RKO (cell line): Measurements from ENCODE around the gene MGAT1.

Experiments
- DNase-seq: peaks from one replicate; pipeline ENCODE4 v3.0.0-alpha.2; 2016; ENCODE audit warnings: low spot score

Gene MGAT1

DNA sequence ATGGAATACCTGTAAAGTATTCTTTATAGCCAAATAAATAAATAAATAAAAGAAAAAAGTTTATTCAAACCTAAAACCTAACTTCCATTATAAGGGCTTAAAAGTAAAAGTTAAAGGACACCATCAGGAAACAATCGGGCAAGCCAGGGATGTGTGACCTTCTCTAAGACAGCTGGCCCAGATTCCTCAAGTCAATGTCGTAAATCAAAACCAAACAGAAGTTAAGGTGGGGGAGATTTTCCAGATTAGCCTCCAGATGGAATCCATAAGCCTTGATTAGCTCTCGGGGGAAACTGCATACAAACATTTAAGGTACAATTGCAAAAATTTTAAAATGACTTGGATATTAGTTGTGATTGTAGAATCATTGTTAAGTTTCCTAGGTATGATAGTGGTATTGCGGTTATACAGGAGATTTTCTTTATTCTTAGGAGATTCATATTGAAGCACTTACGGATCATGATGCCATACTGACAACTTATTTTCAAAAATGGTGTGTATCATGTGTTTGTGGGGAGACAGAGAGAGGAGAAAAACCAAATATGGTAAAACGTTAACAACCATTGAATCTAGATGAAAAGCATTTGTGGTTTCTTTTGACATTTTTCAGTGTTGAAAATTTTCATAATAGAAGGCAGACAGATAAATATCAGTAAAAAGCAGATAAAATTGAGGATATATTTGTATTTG is 21.5 kb upstream of the MGAT1 start:
- no peak for DNase-seq

DNA sequence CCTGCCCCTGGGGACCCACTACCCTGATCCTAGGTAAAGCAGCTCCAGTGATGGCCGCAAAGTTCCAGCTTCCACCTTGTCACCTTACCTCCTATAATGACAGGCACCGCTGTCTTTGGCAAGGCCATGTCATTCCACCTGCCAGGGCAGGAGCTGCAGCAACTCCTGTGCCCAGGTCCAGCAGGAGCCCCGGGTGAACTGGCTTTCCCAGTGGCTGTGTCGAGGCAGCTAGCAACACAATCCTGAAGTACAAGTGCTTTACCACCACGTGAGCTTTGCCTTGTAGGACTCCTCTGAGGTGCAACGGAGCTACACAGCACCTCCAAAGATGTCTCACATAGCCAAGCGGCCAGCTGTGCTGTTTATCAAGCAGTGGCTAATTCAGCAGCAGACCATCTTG is 20.7 kb upstream of the MGAT1 start:
- DNase-seq = no peak

DNA sequence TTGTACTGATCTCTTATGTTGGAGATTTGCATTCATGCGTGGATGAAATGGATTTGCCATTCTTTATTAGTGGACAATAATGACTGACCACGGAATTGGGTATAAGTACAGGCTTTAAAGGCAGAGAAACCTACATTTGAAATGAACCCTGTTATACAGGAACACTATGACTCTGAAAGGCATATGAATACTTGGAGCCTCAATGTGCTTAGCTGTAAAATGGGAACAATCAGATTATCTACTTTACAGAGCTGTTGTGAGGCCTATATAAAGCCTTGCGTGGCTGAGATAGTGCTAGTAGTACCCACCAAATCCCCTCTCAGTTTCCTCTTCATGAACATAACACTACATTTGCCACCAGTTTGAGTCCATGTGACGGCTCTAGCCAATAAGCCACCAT is 18.9 kb upstream of the MGAT1 start:
- no peak for DNase-seq

DNA sequence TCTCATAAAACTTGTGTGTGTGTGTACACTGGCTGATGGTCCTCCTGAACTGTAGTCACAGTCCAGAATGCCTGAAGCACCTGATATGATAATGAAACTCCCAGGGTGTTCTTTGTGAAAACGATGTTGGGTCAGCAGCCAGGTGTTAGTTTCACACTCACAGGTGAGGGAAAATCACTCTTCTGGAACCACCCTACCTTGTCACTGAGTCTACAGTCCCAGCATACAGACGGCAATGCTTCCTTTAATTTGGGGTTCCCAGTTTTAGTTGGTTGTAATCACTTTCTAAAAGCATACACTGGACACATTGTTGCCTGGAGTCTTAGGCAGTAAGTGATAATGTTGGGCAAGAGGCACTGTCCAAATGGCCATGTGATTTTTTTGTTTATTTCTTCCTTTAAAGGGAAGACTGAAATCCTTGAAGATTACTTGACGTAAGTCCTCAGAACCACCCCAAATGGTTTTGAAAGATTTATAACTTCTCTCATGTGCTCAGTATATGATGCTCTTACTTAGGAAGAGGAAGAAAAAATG is 18.2 kb upstream of the MGAT1 start:
- no peak for DNase-seq

DNA sequence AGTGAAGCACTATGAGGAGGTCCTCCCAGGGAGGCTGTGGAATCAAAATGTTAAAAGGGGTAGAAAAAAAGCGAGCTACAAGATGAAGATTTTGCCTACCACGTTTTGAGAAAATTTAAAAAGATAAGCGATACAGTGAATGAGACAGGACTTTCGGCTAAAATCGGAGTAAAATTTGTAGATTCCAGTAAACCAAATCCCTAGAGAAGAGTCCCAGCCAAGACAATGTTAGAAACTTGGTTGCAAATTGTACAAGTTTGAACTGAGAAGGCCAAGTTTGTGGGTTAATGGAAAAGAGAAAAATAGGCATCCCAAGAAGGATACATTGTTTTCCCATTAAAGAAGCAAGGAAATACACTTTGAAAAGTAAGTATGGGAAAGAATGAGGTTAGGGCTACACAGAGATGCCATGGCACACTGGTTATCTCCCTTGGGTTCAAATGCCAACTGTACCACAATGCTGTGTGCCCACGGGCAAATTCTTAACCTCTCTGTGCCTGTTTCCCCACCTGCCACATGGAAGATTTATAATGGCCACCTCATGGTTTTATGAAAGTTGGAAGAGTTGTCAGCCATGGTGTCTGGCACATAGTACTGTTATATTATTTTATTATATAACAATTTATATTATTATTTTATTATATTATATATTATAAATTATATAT is 16.2 kb upstream of the MGAT1 start:
- DNase-seq = no peak

DNA sequence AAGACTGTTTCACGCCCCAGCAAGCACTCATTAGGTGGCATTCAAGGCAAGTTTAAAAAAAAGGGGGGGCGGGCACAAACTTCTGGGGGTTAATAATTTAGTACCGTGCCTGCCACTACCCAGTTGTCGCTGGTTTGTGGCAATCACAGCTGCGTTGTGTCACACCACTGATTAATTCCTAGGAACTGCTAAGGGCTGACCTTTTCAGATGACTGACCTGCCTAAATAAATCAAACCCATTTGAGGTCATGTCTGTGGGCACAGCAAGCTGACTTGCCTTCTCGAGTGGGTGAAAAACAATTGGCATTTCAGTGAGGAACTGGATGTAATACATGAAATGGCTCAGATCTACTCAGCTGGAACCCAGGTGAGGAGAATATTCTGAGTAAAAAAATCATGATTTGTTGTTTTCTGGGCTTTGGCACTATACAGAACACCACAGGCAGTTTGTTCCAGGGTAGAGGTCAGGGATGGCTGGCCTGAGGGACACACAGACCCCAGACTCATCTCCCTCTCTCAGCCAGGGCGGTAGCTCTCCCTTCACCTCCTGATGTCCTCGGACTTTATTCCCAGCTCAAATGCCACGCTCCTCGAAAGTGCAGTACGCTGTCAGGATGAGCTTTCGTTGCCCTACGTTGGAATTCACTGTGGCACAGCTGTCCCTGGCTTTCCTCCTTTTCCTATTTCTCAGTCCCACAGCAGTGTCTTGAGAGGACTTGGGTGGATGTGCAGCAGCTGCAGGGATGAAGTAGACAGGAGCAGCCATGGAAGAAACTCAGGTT is 15.5 kb upstream of the MGAT1 start:
- DNase-seq = no peak

DNA sequence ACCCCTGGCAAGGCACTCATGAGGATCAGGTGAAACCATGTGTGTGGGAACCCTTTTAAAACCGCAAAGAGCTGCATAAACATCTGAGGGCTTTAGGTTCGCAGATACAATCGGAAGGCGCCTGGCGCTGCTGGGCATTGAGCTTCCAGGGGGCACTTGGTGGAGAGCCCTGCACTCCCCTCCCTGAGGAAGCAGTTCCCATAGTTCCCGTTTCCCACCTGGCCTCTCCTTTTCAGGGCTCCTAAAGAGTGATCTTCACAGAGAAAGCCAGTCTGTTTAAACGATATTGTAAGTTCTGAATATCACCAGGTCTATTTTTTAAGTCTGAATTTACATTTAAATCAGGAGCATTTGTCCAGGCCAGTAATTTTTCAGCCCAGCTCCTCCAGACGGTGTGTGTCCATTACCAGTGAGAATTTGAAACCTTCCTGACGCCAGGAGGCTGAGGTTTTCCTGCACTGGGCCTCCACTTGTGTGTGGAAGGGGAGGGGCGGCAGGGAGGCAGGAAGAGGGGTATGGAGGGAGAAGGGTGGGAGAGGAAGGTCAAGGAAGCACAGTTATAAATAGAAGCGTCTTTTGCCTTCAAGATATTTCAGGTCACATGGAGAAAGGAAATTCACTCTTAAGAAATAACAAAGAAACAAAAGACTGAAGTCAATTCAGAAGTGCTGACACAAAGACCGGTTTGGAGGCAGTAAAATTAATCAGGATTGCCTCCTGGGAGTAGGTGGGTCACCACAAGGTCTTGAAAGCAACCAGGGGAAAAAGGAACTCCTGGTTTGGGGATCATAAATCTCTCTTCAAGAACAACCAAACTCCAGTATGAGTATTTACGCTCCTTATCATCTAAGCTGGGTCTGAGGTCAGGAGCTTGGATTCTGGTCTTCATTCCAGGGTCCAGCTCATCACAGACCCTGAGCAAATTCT is 14.3 kb upstream of the MGAT1 start:
- no peak for DNase-seq

DNA sequence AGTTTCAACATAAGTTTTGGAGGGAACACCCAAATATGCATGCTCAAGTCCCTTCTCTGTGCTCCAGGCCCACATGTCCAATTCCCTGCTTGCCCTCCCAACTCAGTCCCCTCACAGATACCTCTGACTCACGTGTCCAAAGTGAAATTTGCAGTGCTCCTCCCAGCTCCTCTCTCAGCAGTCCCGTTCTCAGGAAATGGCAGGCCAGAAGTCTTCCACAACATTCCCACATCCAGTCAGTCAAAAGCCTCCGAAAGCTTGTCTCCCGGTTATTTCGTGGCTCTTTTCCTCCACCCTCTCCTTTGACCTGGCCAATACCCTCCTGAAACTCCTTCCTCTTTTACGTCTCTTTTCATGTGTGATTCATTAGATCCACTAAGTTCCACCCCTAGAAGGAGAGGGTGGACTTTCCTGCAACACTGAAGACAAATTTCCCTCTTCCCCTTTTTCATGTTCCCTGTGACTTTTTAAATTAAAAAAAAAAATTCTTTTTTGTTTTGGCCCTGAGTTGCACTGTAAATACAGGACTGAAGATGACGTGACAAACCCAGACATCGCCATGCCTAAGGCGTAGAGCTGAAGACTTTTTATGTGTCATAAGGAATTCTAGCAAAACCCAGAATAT is 12.8 kb upstream of the MGAT1 start:
- no peak for DNase-seq

DNA sequence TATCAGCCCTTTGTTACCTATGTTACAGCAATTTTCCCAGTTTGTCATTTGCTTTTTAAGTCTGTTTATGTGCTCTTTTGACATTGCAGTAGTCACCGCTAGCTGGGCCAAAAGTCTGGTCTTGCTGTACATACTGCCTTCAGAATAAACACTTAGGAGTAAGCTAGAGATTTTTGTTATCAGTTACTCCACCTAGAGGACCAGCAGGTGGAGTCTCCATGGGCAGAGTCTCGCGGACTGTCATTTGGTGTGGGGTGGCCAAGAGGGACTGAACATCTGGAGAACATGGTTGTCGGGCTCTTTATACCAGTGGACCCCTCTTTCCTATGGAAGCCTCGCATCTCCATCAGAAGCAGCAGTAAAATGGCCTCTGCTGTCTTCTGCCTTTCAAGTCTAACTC is 10.8 kb upstream of the MGAT1 start:
- DNase-seq = no peak

DNA sequence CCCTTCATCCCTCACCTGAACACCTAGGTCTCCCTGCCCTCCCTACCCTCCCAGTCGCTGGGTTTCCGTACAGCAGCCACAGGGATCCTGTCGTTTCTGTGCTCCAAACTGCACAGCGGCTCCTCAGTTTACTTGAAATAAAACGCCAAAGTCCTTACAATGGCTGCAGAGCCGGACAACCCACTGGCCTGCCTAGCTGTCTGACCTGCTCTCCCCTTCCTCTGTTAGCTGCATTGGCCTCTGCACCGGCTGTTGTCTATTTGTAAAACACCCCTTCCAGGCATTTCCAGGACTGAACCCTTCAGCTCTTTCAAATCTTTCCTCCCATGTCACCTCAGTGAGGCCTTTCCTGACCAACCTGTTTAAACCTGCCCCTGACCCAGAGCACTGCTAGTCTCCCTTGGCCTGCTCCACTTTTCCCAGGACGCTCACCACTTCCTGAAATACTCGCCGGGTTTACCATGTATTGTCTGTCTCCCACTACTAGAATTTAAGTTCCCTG is 9.1 kb upstream of the MGAT1 start:
- DNase-seq = no peak

DNA sequence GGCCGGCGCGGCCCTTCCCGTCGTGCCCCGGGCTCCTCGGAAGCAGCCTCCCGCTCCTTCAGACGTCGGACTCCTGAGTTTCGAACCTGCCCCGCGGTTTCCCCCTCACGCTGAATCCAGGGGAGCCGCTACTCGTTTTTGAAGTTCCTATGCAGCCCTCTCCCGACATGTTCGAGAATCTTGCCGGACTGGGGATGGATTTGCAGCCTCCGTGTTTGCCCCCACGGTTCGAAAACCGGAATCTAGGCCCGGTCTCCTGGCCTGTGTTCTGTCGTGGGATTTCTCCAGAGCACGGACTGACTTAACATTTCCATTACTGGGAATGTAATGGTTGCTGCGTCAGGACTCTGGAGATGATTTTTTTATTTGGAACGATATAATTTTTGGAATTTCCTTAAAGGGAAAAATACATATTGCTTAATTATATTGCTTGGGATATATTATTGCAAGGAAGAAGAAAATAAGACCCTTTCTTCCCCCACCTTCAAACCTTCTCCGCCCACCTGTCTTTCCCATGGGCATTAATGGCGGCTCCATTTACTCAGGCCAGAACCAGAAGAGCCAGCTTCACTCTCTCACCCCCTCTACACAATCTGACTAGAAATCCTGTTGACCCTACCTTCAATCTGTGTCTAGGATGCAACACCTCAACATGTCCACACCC is 8.5 kb upstream of the MGAT1 start:
- no peak for DNase-seq

DNA sequence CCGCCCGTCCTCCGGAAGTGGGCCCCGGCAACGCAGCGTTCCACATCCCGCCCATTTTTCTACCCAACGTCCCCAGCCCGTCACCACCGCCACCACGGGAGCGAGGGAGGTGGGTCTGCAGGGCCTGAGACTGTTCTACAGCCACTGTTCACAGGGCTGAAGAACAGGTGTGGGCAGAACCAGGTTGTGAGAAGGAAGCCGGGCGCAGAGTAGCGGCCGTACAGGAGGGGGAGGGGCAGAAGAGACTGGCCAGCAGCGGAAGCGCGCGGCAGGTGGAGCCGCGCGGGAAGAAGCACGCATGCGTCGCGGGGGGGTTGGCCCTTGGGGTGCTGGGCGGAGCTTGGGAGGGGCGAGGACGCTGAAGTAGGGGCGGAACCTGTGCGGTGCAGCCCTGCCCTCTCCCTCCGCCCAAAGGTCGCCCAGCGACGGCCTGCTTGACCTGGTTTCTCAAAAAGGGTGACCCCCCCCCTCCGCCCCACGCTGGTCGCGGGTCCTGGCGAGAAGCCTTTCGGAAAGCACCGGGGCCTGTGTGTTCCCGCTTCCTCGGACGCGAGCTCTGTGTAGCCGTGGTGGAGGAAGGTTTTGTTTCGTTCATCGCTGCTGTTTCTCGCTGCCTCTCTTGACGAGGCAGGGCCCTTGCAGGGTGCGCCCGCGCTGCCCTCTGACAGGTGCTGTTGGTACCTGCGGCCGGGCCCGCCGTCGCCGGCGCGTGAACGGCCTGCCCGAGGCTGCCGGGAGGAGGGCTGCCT is 7.8 kb upstream of the MGAT1 start:
- peak; percentile 90 for DNase-seq

DNA sequence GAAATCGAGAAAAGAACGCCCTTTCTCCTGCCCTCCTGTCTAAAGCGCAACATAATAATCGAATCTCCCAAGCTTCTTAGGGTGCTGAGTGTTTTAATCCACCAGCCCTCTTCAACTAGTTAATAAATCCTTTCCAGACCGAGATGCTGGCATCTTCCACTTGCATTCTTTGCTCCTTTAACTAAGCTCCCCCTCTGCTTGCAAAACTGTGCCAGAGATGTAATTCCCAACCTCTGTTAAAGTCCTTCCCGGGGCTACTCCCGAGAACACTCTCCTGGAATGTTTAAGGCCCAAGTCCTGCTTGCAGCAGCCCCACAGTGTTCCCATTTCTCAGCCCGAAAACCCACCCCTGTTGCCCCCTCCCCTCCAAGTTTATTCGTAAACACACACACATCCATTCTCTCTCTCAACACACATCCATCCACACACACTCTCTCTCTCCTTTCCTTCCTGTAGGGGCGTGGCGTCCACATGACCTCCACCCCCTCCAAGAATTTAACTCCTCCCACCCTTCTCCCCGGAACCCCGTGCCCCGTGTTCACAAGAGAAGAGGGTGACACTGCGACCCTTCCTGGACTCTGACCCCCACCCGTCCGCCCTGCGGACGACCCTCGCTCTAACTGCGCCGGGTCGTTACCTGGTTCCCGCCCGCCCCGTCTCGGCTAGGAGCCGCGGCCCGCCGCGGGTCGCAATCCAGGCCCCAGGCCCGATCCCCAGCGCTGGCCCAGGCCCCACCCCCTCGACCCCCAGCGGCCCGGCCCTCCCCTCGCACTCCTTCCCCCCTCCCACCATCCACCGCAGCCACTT is 7.0 kb upstream of the MGAT1 start:
- peak; percentile 91 for DNase-seq

DNA sequence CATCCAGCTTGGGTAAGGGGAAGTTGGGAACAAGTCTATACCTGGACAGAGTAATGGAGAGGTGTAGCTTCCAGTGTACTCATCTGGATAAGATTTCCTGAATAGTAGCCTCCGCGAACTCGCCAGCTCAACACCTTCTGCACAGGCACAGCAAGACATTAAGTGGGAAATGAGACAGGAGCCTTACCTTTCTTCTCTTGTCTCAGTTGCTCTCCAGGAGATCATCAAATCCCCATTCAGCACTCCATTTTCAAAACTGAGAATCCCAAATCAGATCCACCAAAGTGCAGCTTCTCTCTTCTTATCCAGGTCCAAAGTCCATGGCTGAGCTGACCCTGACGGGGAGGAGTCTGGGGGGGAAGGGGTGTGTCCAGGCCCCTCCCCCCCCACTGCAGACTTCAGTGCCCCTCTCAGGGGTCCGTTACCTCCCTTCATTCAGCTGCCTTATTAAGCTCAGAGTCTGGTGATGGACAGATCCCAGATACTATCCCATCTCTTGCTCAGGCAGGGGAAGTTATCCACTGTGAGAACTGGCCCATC is 5.9 kb upstream of the MGAT1 start:
- no peak for DNase-seq

DNA sequence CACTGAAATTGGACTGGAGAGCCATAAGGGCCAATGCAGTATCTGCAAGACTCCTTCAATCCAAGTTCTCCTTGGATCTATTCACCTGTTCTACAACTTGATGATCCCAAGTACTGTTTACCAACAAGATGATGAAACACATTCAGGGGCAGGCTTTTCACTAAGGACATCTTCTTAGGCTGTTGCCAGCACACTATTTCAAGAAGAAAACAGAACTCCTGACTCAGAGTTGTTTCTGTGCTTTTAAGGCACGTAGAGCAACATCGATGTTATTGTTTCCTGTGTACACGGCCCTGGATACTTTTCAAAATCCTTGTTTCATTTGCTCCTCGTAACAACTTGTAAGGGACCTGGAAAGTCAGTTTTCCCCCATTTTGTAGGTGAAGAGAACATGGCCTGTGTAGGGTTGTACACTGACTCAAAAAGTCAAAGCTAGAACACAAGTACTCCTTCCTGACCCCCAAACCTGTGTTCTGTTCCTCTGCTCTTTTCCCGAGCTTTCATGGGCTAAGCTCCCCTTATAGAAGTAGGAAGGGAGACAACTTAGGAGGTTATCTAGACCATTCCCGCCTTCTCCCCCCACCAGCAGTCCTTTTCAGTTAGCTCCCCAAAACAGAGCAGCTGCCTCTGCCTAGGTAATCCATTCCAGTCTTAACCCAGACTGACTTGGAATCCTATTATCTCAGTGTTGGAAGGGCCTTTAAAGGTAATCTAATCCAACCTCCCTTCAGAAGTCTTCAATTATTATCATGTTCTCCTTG is 5.2 kb upstream of the MGAT1 start:
- DNase-seq = no peak

DNA sequence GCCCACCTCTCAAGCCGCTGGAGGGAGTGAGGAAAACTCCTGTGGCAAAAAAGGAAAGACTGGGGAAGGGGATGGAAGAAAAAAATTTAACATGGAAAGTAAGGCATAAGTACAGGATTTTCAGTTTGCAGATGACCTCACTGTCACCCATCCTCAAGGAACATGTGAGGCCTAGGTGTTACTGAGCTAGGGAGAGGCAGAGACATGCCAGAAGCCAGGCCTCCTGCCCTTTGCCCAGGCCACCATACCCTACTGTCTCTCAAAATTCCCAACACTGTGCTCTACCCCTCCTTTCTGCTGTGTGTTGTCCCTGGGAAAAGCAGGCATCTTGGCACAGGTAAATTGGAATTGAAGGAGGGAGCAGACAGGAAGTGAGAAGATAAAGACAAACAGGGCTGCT is 4.4 kb upstream of the MGAT1 start:
- DNase-seq = no peak

DNA sequence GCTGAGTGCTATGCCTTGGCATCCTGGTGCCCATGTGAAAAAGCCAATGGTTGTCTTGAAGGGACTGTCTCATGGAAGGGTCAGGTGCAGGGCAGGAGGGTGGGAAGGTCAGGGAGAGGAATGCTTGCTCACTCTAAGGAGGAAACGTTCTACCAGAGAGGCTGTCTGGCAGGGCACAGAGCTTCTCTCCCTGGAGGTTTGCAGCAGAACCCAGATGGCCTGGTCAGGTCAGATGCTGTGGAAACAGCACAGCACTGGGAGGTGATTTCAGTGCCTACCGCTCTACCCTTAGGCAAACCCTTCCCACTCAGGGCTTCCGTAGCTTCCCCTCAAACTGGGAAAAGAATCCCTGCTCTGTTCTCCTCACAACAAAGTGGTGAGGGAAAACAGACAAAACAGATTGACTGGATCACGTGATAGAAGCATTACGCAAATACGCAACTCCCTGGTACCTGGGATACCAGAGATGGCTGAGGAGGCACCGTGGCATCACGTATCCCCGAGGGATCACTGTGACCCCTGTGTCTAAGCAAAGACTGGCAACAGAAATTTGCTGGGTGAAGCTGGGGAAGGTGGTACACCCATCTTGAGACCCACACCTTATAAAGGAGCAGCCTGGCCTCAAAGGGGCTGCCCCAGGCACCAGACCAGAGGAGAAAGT is 3.9 kb upstream of the MGAT1 start:
- no peak for DNase-seq
